SK-N-SH (cell line): ENCODE measurements around the gene RAD17. TPM values are rescaled to one million over a fixed set of nuclear protein-coding genes. Genes with fewer than 3 reads are reported as not detected.

ENCODE experiments used
- CTCF ChIA-PET: fragments of 300-600, 350-600 bp; formaldehyde crosslinking; extraction: SDS; loops from one replicate; lab custom pipeline; 2021; lab: Yijun Ruan, JAX
- POLR2A ChIA-PET: fragments of 350-600 bp; sonication (Branson Sonifier 250); formaldehyde crosslinking; extraction: SDS; loops from one replicate; lab custom pipeline; 2020; ENCODE audit warnings: antibody characterized with exemption, inconsistent platforms; lab: Yijun Ruan, JAX
- DNase-seq: peaks from one replicate; pipeline ENCODE4 v3.0.0; 2012
- H2AFZ ChIP-seq: fragments of 200-600 bp; sonication (generic); 2 replicates; pipeline ENCODE4 v1.8.1; 2016; ENCODE audit warnings: antibody characterized with exemption, mild to moderate bottlenecking, low read depth
- H3F3A ChIP-seq: fragments of 200-600 bp; sonication (generic); replicated peaks from 2 replicates; pipeline ENCODE3; 2016; ENCODE audit warnings: antibody characterized with exemption, mild to moderate bottlenecking; ENCODE audit not compliant: insufficient read depth
- H3K27ac ChIP-seq, 2 experiments: fragments of 200-500 bp in 1 of 2; fragments of 200-600 bp in 1 of 2; sonication (Bioruptor generic) in 1 of 2; sonication (generic), shearing (Covaris generic) in 1 of 2; 2 replicates each; pipeline versions ENCODE4 v1.5.1 to v1.6.1; 2014 to 2016; ENCODE audit warnings: low read depth in 2 of 2, inconsistent platforms in 1 of 2, low read length in 1 of 2, mild to moderate bottlenecking in 1 of 2, mixed read lengths in 1 of 2
- H3K27me3 ChIP-seq: fragments of 200-600 bp; sonication (generic), shearing (Covaris generic); 2 replicates; pipeline ENCODE4 v1.6.1; 2016; ENCODE audit warnings: mixed run types; ENCODE audit not compliant: insufficient read depth
- H3K36me3 ChIP-seq, 2 experiments: fragments of 200-500 bp in 1 of 2; fragments of 200-600 bp in 1 of 2; sonication (Bioruptor generic) in 1 of 2; sonication (generic) in 1 of 2; replicated peaks in 1 of 2; 2 replicates each; pipeline versions ENCODE3 to v1.5.1; 2014 to 2016; ENCODE audit warnings: low read length in 1 of 2, mild to moderate bottlenecking in 1 of 2; ENCODE audit not compliant: insufficient read depth in 2 of 2, control insufficient read depth in 1 of 2
- H3K4me1 ChIP-seq, 2 experiments: fragments of 200-500 bp in 1 of 2; fragments of 200-600 bp in 1 of 2; sonication (Bioruptor generic) in 1 of 2; sonication (generic), shearing (Covaris generic) in 1 of 2; 2 replicates each; pipeline versions ENCODE4 v1.5.1 to v1.6.1; 2014 to 2016; ENCODE audit warnings: low read depth in 1 of 2, low read length in 1 of 2, mixed run types in 1 of 2; ENCODE audit not compliant: insufficient read depth in 2 of 2, control insufficient read depth in 1 of 2
- H3K4me2 ChIP-seq: fragments of 200-600 bp; sonication (generic), shearing (Covaris generic); 2 replicates; pipeline ENCODE4 v1.6.1; 2017; ENCODE audit warnings: mixed run types
- H3K4me3 ChIP-seq, 2 experiments: fragments of 200-500 bp in 1 of 2; fragments of 200-600 bp in 1 of 2; sonication (Bioruptor generic) in 1 of 2; sonication (generic), shearing (Covaris generic) in 1 of 2; 2 replicates each; pipeline versions ENCODE4 v1.5.1 to v1.8.1; 2014 to 2016; ENCODE audit warnings: low read depth in 2 of 2, inconsistent platforms in 1 of 2, low read length in 1 of 2, mild to moderate bottlenecking in 1 of 2, mixed read lengths in 1 of 2, moderate library complexity in 1 of 2
- H3K79me2 ChIP-seq: fragments of 200-600 bp; sonication (generic); 2 replicates; pipeline ENCODE4 v1.8.1; 2017; ENCODE audit warnings: mild to moderate bottlenecking; ENCODE audit not compliant: insufficient read depth
- H3K9ac ChIP-seq: fragments of 200-600 bp; sonication (generic); 2 replicates; pipeline ENCODE4 v1.6.1; 2017; ENCODE audit warnings: mixed run types
- H3K9me2 ChIP-seq: fragments of 200-600 bp; sonication (generic); 2 replicates; pipeline ENCODE4 v1.6.1; 2017; ENCODE audit warnings: mixed run types
- H3K9me3 ChIP-seq: fragments of 200-600 bp; sonication (generic); 2 replicates; pipeline ENCODE4 v1.6.1; 2017; ENCODE audit warnings: mixed run types, mild to moderate bottlenecking, moderate library complexity
- H4K20me1 ChIP-seq: fragments of 200-600 bp; sonication (generic); 2 replicates; pipeline ENCODE4 v1.6.1; 2017; ENCODE audit warnings: mild to moderate bottlenecking, mixed run types; ENCODE audit not compliant: insufficient read depth
- CHD2 ChIP-seq: fragments of 150-350 bp; IDR thresholded peaks from 2 replicates; pipeline ENCODE4 v1.6.1; 2018; ENCODE audit warnings: low read length; ENCODE audit not compliant: partially characterized antibody
- ELF1 ChIP-seq: IDR thresholded peaks from 2 replicates; pipeline ENCODE4 v1.4.0; 2012
- EZH2phosphoT487 ChIP-seq: fragments of 200-600 bp; sonication (generic); IDR thresholded peaks from 2 replicates; pipeline ENCODE4 v1.6.1; 2017; ENCODE audit warnings: low read depth, mixed run types, mild to moderate bottlenecking, antibody characterized with exemption, moderate library complexity, borderline replicate concordance
- FOSL2 ChIP-seq: IDR thresholded peaks from 2 replicates; pipeline ENCODE4 v1.4.0; 2012; ENCODE audit warnings: low read depth, mild to moderate bottlenecking, moderate library complexity, borderline replicate concordance
- FOXJ3 ChIP-seq: sonication (generic); formaldehyde crosslinking; IDR thresholded peaks from 2 replicates; pipeline ENCODE4 v1.5.1; 2020; ENCODE audit warnings: mild to moderate bottlenecking, missing genetic modification reagents
- FOXM1 ChIP-seq: IDR thresholded peaks from 2 replicates; pipeline ENCODE4 v1.4.0; 2012; ENCODE audit warnings: low read depth, mild to moderate bottlenecking
- GABPA ChIP-seq: IDR thresholded peaks from 2 replicates; pipeline ENCODE4 v1.4.0; 2012; ENCODE audit warnings: low read depth, mild to moderate bottlenecking
- GATA2 ChIP-seq: sonication (generic); formaldehyde crosslinking; IDR thresholded peaks from 2 replicates; pipeline ENCODE4 v1.5.0; 2020; ENCODE audit warnings: mild to moderate bottlenecking, missing genetic modification reagents
- JUND ChIP-seq: IDR thresholded peaks from 2 replicates; pipeline ENCODE4 v1.4.0; 2012
- MXI1 ChIP-seq: IDR thresholded peaks from 2 replicates; pipeline ENCODE4 v1.6.1; 2012; ENCODE audit warnings: mild to moderate bottlenecking, low read depth, low read length, improper control_type of control experiment
- NRF1 ChIP-seq: IDR thresholded peaks from 2 replicates; pipeline ENCODE4 v1.6.1; 2012; ENCODE audit warnings: low read depth, mild to moderate bottlenecking, low read length
- RAD21 ChIP-seq: IDR thresholded peaks from 2 replicates; pipeline ENCODE4 v1.6.1; 2012; ENCODE audit warnings: mild to moderate bottlenecking, low read length
- RFX5 ChIP-seq: IDR thresholded peaks from 2 replicates; pipeline ENCODE4 v1.6.1; 2012; ENCODE audit warnings: mild to moderate bottlenecking, improper control_type of control experiment, low read length
- RXRA ChIP-seq: IDR thresholded peaks from 2 replicates; pipeline ENCODE4 v1.4.0; 2012; ENCODE audit warnings: low read depth, mild to moderate bottlenecking, borderline replicate concordance
- SIN3A ChIP-seq: IDR thresholded peaks from 2 replicates; pipeline ENCODE4 v1.6.1; 2012; ENCODE audit warnings: low read depth, mild to moderate bottlenecking, low read length, moderate library complexity, borderline replicate concordance
- SMC3 ChIP-seq: IDR thresholded peaks from 2 replicates; pipeline ENCODE4 v1.6.1; 2012; ENCODE audit warnings: low read depth, low read length, improper control_type of control experiment
- TEAD4 ChIP-seq: IDR thresholded peaks from 2 replicates; pipeline ENCODE4 v1.4.0; 2012; ENCODE audit warnings: mild to moderate bottlenecking, borderline replicate concordance; ENCODE audit not compliant: insufficient read depth
- YY1 ChIP-seq: IDR thresholded peaks from 2 replicates; pipeline ENCODE4 v1.4.0; 2012; ENCODE audit warnings: low read depth, mild to moderate bottlenecking
- WGBS: methylation state at CpG from one replicate; pipeline ENCODE4 v1.1.6; 2017; ENCODE audit warnings: low lambda C conversion rate; 5-methylcytosine and 5-hydroxymethylcytosine counted together
- polyA plus RNA-seq, 3 experiments: library from polyadenylated mRNA; depleted of rRNA; stranded (reverse); fragments of >200 nt; gene quantifications; 2 replicates each; pipeline ENCODE4 v1.2.3, GENCODE V29; 2012
- TF ChIP-seq, protein P1 (sequence below): fragments of 150-350 bp; IDR thresholded peaks from 2 replicates; pipeline ENCODE4 v1.6.1; 2017; ENCODE audit warnings: antibody characterized with exemption, low read length, low read depth, borderline replicate concordance

The RAD17 gene
- polyA plus RNA-seq, 1 of the 3 experiments (the other 2 are of a cell fraction): 16.9 TPM

DNA sequence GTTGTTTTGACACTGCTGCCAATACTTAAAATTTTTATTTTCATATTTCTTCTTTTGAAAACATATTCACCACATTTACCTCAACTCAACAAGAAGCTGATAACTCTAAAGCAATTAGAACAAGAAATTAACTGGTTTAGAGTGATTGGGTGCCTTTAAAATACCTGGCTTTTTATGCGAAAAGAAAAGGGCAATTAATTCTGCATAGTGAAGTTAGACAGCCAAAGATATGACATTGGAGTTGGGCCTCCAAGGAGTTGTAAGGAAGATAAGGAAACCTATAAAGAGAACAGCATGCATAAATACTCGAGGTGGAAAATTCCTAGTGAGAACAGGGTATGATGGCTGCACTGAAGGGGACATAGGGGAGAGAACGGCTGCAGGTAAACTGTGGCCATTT, 9.9 kb upstream of the RAD17 start:
- 82% methylated on average over 3 of the region's 3 CpGs for WGBS
- no peaks in the 10 kb centered on the region for H3K4me1 ChIP-seq
- no peak for DNase-seq
- ChIA-PET POLR2A (interaction anchor here (0.6 kb wide), 1 partner anchor 11 kb away, joined by 3 read pairs; no protein-coding TSS in a partner anchor), CTCF (interaction anchor here (0.9 to 1.2 kb wide), 2 partner anchors 15 to 27 kb away, joined by 3 to 4 read pairs; partner anchors contain the start of gene CCDC125)
- peaks cover 7 to 37% of the 10 kb centered on the region in 2 experiments for H3K36me3 ChIP-seq
- H3K9me2 ChIP-seq: no peaks in the 10 kb centered on the region
- H4K20me1 ChIP-seq: 0 out of 2 replicates have a peak, but pooled peaks cover 1% of the 10 kb centered on the region
- no peak overlapping the region for H3K4me3 ChIP-seq
- no peaks in the 10 kb centered on the region for H3K9me3 ChIP-seq
- no peak overlapping the region for H3K4me2 ChIP-seq
- no peaks in the 10 kb centered on the region for H3K27me3 ChIP-seq
- TF ChIP-seq EZH2phosphoT487 (no peak), RXRA (no peak), FOXM1 (no peak)
- H2AFZ ChIP-seq: no peak overlapping the region
- H3K27ac ChIP-seq: no peak overlapping the region
- no peak overlapping the region for H3K9ac ChIP-seq
- peaks cover 80% of the 10 kb centered on the region for H3K79me2 ChIP-seq
- H3F3A ChIP-seq: peaks cover 8% of the 10 kb centered on the region

DNA sequence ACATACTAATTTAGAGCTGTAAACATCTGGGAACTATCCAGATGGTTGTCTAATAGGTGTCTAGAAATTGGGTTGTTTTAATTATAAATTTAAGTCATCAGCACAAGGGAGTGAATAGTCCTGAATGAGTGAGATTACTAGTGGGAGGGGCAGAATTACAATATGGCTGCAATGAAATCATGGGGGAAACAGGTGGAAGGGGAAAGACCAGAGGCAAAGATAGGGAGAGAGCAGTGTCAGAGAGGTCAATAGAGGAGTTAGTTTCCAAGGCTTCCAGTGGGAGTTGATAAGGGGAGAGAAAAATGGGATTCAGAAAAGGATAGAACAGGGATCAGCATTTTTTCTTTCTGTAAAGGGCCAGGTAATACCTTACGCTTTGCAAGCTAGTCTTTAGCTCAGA, 9.2 kb upstream of the RAD17 start:
- H3K9ac ChIP-seq: no peak overlapping the region
- no peak for TF ChIP-seq EZH2phosphoT487
- TF ChIP-seq TEAD4: no peak
- no peak for TF ChIP-seq YY1
- TF ChIP-seq RAD21: no peak
- no peak for TF ChIP-seq SMC3
- TF ChIP-seq RXRA: no peak
- TF ChIP-seq NRF1: no peak
- TF ChIP-seq ELF1: no peak
- no peak for TF ChIP-seq GABPA
- TF ChIP-seq FOXJ3 (CRISPR knock-in tag): no peak
- TF ChIP-seq, protein P1, sequence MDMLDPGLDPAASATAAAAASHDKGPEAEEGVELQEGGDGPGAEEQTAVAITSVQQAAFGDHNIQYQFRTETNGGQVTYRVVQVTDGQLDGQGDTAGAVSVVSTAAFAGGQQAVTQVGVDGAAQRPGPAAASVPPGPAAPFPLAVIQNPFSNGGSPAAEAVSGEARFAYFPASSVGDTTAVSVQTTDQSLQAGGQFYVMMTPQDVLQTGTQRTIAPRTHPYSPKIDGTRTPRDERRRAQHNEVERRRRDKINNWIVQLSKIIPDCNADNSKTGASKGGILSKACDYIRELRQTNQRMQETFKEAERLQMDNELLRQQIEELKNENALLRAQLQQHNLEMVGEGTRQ: no peak
- TF ChIP-seq JUND: no peak
- no peak for TF ChIP-seq RFX5
- TF ChIP-seq FOSL2: no peak
- TF ChIP-seq GATA2: no peak
- no peak for TF ChIP-seq CHD2
- no peak for TF ChIP-seq MXI1
- no peak for TF ChIP-seq SIN3A
- TF ChIP-seq, all 33 proteins: peak for 0
- Histone ChIP-seq H3K4me1 (no peaks in the 10 kb centered on the region), H3K4me2 (no peak overlapping the region), H3K4me3 (no peak overlapping the region), H2AFZ (no peak overlapping the region), H3K27ac (no peak overlapping the region), H3F3A (peaks cover 8% of the 10 kb centered on the region), H3K9me3 (no peaks in the 10 kb centered on the region), H3K9me2 (no peaks in the 10 kb centered on the region), H3K79me2 (peaks cover 87% of the 10 kb centered on the region), H4K20me1 (peaks cover 9% of the 10 kb centered on the region; the same call in 1 of the 2 replicates), H3K36me3 (peaks cover 14 to 38% of the 10 kb centered on the region in 2 experiments), H3K27me3 (no peaks in the 10 kb centered on the region)
- POLR2A ChIA-PET: interaction anchor here (0.6 kb wide), 1 partner anchor 11 kb away, joined by 3 read pairs; no protein-coding TSS in a partner anchor
- CTCF ChIA-PET: no interaction called here
- no peak for DNase-seq
- WGBS: 90% methylated on average over 1 of the region's 1 CpG
